Astrocyte (in vitro differentiated cells and primary cell): ENCODE results near the gene RPGRIP1L. TPM values are rescaled to one million over a fixed set of nuclear protein-coding genes. Genes with fewer than 3 reads are reported as not detected.
"Not testable (repeated sequence)": the region's sequence is repeated elsewhere in the genome, so short reads cannot be mapped to it uniquely, and the experiment has no call there.

ENCODE experiments used
- DNase-seq: peaks from one replicate; pipeline ENCODE4 v3.0.0-alpha.2; 2010; ENCODE audit warnings: low read depth
- FAIRE-seq: peaks from 2 replicates; lab custom pipeline; 2011; peaks lifted over from hg19 to GRCh38; lab: Jason Lieb, UNC
- H2AFZ ChIP-seq: 2 replicates; pipeline ENCODE4 v1.6.0; 2012; ENCODE audit warnings: low read depth, low read length, inconsistent platforms
- H3K27ac ChIP-seq: 2 replicates; pipeline ENCODE4 v1.5.1; 2011; ENCODE audit warnings: low read depth, low read length, inconsistent platforms
- H3K27me3 ChIP-seq: 2 replicates; pipeline ENCODE4 v1.6.0; 2011; ENCODE audit warnings: low read length, inconsistent platforms; ENCODE audit not compliant: insufficient read depth
- H3K36me3 ChIP-seq: 2 replicates; pipeline ENCODE4 v1.5.1; 2011; ENCODE audit warnings: low read length, inconsistent platforms; ENCODE audit not compliant: insufficient read depth
- H3K4me1 ChIP-seq: 2 replicates; pipeline ENCODE4 v1.5.1; 2011; ENCODE audit warnings: low read length, inconsistent platforms; ENCODE audit not compliant: insufficient read depth
- H3K4me2 ChIP-seq: 2 replicates; pipeline ENCODE4 v1.6.0; 2012; ENCODE audit warnings: low read length, inconsistent platforms
- H3K4me3 ChIP-seq: 2 replicates; pipeline ENCODE4 v1.5.1; 2011; ENCODE audit warnings: low read depth, mild to moderate bottlenecking, low read length, inconsistent platforms; ENCODE audit not compliant: insufficient read depth
- H3K79me2 ChIP-seq: 2 replicates; pipeline ENCODE4 v1.6.0; 2012; ENCODE audit warnings: mild to moderate bottlenecking, low read length, inconsistent platforms; ENCODE audit not compliant: insufficient read depth
- H3K9ac ChIP-seq: 2 replicates; pipeline ENCODE4 v1.6.0; 2012; ENCODE audit warnings: mild to moderate bottlenecking, low read length, inconsistent platforms
- H3K9me3 ChIP-seq: 2 replicates; pipeline ENCODE4 v1.5.1; 2012; ENCODE audit warnings: low read depth, mild to moderate bottlenecking, low read length, inconsistent platforms; ENCODE audit not compliant: insufficient read depth
- H4K20me1 ChIP-seq: 2 replicates; pipeline ENCODE4 v1.6.0; 2012; ENCODE audit warnings: low read length, inconsistent platforms; ENCODE audit not compliant: insufficient read depth
- H3K27ac Mint-ChIP-seq: one replicate; pipeline ENCODE4 v1.8.0; 2021; ENCODE audit warnings: mild to moderate bottlenecking, mixed read lengths; ENCODE audit not compliant: unreplicated experiment
- H3K27me3 Mint-ChIP-seq: one replicate; pipeline ENCODE4 v1.8.0; 2021; ENCODE audit warnings: low read depth, mixed read lengths; ENCODE audit not compliant: unreplicated experiment
- H3K36me3 Mint-ChIP-seq: one replicate; pipeline ENCODE4 v1.8.0; 2021; ENCODE audit warnings: low read depth, mixed read lengths; ENCODE audit not compliant: unreplicated experiment
- H3K4me1 Mint-ChIP-seq: one replicate; pipeline ENCODE4 v1.8.0; 2021; ENCODE audit warnings: low read depth, mixed read lengths; ENCODE audit not compliant: unreplicated experiment
- H3K4me3 Mint-ChIP-seq: one replicate; pipeline ENCODE4 v1.8.0; 2021; ENCODE audit warnings: mild to moderate bottlenecking, moderate library complexity, mixed read lengths; ENCODE audit not compliant: unreplicated experiment
- H3K9me3 Mint-ChIP-seq: one replicate; pipeline ENCODE4 v1.8.0; 2021; ENCODE audit warnings: mild to moderate bottlenecking, mixed read lengths; ENCODE audit not compliant: unreplicated experiment
- EZH2 ChIP-seq: IDR thresholded peaks from 2 replicates; pipeline ENCODE4 v1.6.1; 2012; ENCODE audit warnings: mild to moderate bottlenecking, low read length, inconsistent platforms; ENCODE audit not compliant: insufficient read depth
- total RNA-seq: library from RNA; stranded (reverse); gene quantifications from 2 replicates; pipeline ENCODE4 v1.2.1, GENCODE V29; 2021
- TF ChIP-seq, protein P1 (sequence below): IDR thresholded peaks from 2 replicates; pipeline ENCODE4 v1.5.1; 2011; ENCODE audit warnings: low read depth, mild to moderate bottlenecking, inconsistent platforms, low read length, moderate library complexity; ENCODE audit not compliant: insufficient read depth

Gene RPGRIP1L
- total RNA-seq, 1 donor from 2014 or later, result 18.1 TPM

DNA sequence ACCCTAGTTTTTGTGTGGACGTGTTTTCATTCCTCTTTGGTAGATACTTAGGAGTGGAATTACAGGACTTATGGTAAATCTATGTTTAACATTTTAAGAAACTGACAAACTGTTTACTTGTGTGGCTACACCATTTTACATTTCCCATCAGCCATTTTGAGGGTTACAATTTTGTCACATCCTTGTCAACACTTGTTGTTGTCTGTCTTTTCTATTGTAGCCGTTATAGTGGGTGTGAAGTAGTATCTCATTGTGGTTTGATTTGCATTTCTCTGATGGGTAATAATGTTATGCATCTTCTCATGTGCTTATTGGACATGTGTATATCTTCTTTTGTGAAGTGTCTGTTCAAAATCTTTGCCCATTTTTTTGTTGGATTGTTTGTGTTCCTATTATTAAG is 4.8 kb upstream of the RPGRIP1L start:
- H3K27me3 Mint-ChIP-seq, result no peaks in the 10 kb centered on the region
- Histone ChIP-seq H4K20me1 (peaks cover 45% of the 10 kb centered on the region), H3K4me2 (no peak overlapping the region), H3K27ac (no peak overlapping the region), H3K4me3 (no peak overlapping the region), H3K36me3 (no peaks in the 10 kb centered on the region), H3K27me3 (no peaks in the 10 kb centered on the region), H3K79me2 (peaks cover 87% of the 10 kb centered on the region), H2AFZ (no peak overlapping the region), H3K4me1 (peaks cover 7% of the 10 kb centered on the region), H3K9ac (no peak overlapping the region), H3K9me3 (no peaks in the 10 kb centered on the region)
- no peak for FAIRE-seq
- no peaks in the 10 kb centered on the region for H3K9me3 Mint-ChIP-seq
- no peak overlapping the region for H3K4me3 Mint-ChIP-seq
- H3K36me3 Mint-ChIP-seq, result peaks cover 2% of the 10 kb centered on the region
- peaks cover 5% of the 10 kb centered on the region for H3K4me1 Mint-ChIP-seq
- no peak for DNase-seq
- no peak for TF ChIP-seq EZH2
- TF ChIP-seq, protein P1, sequence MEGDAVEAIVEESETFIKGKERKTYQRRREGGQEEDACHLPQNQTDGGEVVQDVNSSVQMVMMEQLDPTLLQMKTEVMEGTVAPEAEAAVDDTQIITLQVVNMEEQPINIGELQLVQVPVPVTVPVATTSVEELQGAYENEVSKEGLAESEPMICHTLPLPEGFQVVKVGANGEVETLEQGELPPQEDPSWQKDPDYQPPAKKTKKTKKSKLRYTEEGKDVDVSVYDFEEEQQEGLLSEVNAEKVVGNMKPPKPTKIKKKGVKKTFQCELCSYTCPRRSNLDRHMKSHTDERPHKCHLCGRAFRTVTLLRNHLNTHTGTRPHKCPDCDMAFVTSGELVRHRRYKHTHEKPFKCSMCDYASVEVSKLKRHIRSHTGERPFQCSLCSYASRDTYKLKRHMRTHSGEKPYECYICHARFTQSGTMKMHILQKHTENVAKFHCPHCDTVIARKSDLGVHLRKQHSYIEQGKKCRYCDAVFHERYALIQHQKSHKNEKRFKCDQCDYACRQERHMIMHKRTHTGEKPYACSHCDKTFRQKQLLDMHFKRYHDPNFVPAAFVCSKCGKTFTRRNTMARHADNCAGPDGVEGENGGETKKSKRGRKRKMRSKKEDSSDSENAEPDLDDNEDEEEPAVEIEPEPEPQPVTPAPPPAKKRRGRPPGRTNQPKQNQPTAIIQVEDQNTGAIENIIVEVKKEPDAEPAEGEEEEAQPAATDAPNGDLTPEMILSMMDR, result no peak
- H3K27ac Mint-ChIP-seq, result no peak overlapping the region

GRCh38 chr16:53707671-53708070 is 4.0 kb upstream of the RPGRIP1L start:
- TF ChIP-seq, protein P1, result no peak
- no peak for TF ChIP-seq EZH2
- Histone ChIP-seq H3K9ac (no peak overlapping the region), H2AFZ (no peak overlapping the region), H3K27me3 (no peaks in the 10 kb centered on the region), H3K4me2 (no peak overlapping the region), H3K9me3 (no peaks in the 10 kb centered on the region), H3K79me2 (peaks cover 87% of the 10 kb centered on the region), H3K27ac (no peak overlapping the region), H3K36me3 (no peaks in the 10 kb centered on the region), H3K4me1 (peaks cover 7% of the 10 kb centered on the region), H4K20me1 (peaks cover 43% of the 10 kb centered on the region), H3K4me3 (no peak overlapping the region)
- Mint-ChIP-seq H3K4me1 (peaks cover 5% of the 10 kb centered on the region), H3K4me3 (no peak overlapping the region), H3K9me3 (no peaks in the 10 kb centered on the region), H3K36me3 (peaks cover 2% of the 10 kb centered on the region), H3K27ac (no peak overlapping the region), H3K27me3 (no peaks in the 10 kb centered on the region)
- DNase-seq (no peak), FAIRE-seq (no peak)

DNA sequence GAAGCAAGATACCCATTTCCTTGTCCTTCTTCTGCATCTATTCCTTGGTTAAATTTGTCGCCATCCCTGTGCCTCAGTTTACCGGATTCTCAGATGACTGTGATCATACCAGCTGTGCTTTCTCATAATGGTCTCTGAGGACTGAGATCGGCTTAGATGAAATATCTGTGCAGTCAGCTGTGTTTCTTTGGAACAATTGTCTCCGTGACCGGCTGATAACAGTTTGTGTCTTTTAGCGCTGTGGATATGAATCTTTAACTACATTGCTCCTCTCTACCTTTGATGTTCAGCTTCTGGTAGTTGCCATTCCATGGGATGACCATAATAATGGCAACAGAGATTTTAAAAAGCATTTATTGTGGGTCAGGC is 770 bp upstream of the RPGRIP1L start:
- no peaks in the 10 kb centered on the region for H3K9me3 Mint-ChIP-seq
- H3K9ac ChIP-seq, result peak overlapping the region; percentile 88
- H3K27me3 Mint-ChIP-seq, result no peaks in the 10 kb centered on the region
- peaks cover 68% of the 10 kb centered on the region for H3K79me2 ChIP-seq
- H3K4me3 ChIP-seq, result peak overlapping the region; percentile 81
- H4K20me1 ChIP-seq, result peaks cover 30% of the 10 kb centered on the region
- H3K27ac ChIP-seq, result peak overlapping the region; percentile 69
- peaks cover 5% of the 10 kb centered on the region for H3K4me1 Mint-ChIP-seq
- H3K4me3 Mint-ChIP-seq, result peak overlapping the region; percentile 98
- TF ChIP-seq EZH2, result no peak
- TF ChIP-seq, protein P1, result no peak
- peak overlapping the region; percentile 86 for H3K4me2 ChIP-seq
- H3K4me1 ChIP-seq, result peaks cover 7% of the 10 kb centered on the region
- H3K36me3 Mint-ChIP-seq, result peaks cover 7% of the 10 kb centered on the region
- no peak for DNase-seq
- peak overlapping the region; percentile 47 for H3K27ac Mint-ChIP-seq
- no peaks in the 10 kb centered on the region for H3K27me3 ChIP-seq
- no peak for FAIRE-seq
- no peaks in the 10 kb centered on the region for H3K36me3 ChIP-seq
- no peaks in the 10 kb centered on the region for H3K9me3 ChIP-seq
- peak overlapping the region; percentile 90 for H2AFZ ChIP-seq

DNA sequence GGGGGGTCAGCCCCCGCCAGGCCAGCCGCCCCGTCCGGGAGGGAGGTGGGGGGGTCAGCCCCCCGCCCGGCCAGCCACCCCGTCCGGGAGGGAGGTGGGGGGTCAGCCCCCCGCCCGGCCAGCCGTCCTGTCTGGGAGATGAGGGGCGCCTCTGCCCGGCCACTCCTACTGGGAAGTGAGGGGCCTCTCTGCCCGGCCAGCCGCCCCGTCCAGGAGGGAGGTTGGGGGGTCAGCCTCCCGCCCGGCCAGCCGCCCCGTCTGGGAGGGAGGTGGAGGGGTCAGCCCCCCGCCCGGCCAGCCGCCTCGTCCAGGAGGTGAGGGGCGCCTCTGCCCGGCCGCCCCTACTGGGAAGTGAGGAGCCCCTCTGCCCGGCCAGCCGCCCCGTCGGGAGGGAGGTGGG is 5.4 kb downstream of the RPGRIP1L start:
- peaks cover 14% of the 10 kb centered on the region for H3K36me3 Mint-ChIP-seq
- H3K27me3 Mint-ChIP-seq, H3K4me1 ChIP-seq, H3K27ac ChIP-seq, H2AFZ ChIP-seq, H3K4me3 Mint-ChIP-seq, H3K36me3 ChIP-seq, H3K9me3 ChIP-seq, FAIRE-seq, H3K9me3 Mint-ChIP-seq, H3K4me3 ChIP-seq, H3K27me3 ChIP-seq, H3K9ac ChIP-seq, H3K27ac Mint-ChIP-seq, H3K4me2 ChIP-seq, DNase-seq, H3K4me1 Mint-ChIP-seq, H4K20me1 ChIP-seq: not testable (repeated sequence)
- peaks cover 10% of the 10 kb centered on the region for H3K79me2 ChIP-seq
